NB4 (cell line): Measurements from ENCODE around the gene HLA-C.

ENCODE experiments used
- DNase-seq: peaks from one replicate; pipeline ENCODE4 v3.0.0; 2010; ENCODE audit warnings: low read depth
- H3K4me3 ChIP-seq: one replicate; pipeline ENCODE4 v1.5.1; 2011; ENCODE audit warnings: mild to moderate bottlenecking, low read depth, low read length, moderate library complexity
- CTCF ChIP-seq: IDR thresholded peaks from one replicate; pipeline ENCODE4 v1.5.1; 2012; ENCODE audit warnings: low read depth, low read length
- MAX ChIP-seq: IDR thresholded peaks from 2 replicates; pipeline ENCODE4 v1.6.1; 2011; ENCODE audit warnings: low read depth, low read length
- MYC ChIP-seq: IDR thresholded peaks from 2 replicates; pipeline ENCODE4 v1.6.1; 2011; ENCODE audit warnings: low read depth, low read length
- POLR2A ChIP-seq: IDR thresholded peaks from 2 replicates; pipeline ENCODE4 v1.6.1; 2011; ENCODE audit warnings: mild to moderate bottlenecking; ENCODE audit not compliant: insufficient read length; ENCODE audit errors: extremely low read depth

The HLA-C gene

GRCh38 chr6:31271641-31272357 lies at the start of gene HLA-C:
Gene HLA-C (minus strand): TSS chr6:31272092. CDS start chr6:31272071, 21 bp downstream.
- TF ChIP-seq POLR2A (no peak), MYC (peak; percentile 12; the same call in 1 of the 2 replicates), CTCF (no peak), MAX (no peak)
- DNase-seq = peak; percentile 95

GRCh38 chr6:31321005-31321707 lies 49.3 kb upstream of the HLA-C start:
- no peak for TF ChIP-seq CTCF
- no peak for TF ChIP-seq MYC
- no peak for TF ChIP-seq MAX
- no peak for TF ChIP-seq POLR2A
- DNase-seq = no peak
- H3K4me3 ChIP-seq = no peak overlapping the region

More at GRCh38 chr6:31271641-31272357, at the start of gene HLA-C:
- H3K4me3 ChIP-seq = peak within 1 kb of the TSS; percentile 58

GRCh38 chr6:31317036-31317435 lies 45.1 kb upstream of the HLA-C start:
- TF ChIP-seq POLR2A (no peak), MYC (no peak), CTCF (no peak), MAX (no peak)
- no peak overlapping the region for H3K4me3 ChIP-seq
- no peak for DNase-seq

- TF ChIP-seq MAX = no peak
- TF ChIP-seq POLR2A = no peak
- TF ChIP-seq CTCF = no peak
- no peak for TF ChIP-seq MYC
- no peak overlapping the region for H3K4me3 ChIP-seq
These were observed 37.7 kb upstream of the HLA-C start for GRCh38 chr6:31309641-31310040.

GRCh38 chr6:31308845-31309175 lies 36.9 kb upstream of the HLA-C start:
- H3K4me3 ChIP-seq = no peak overlapping the region
- no peak for DNase-seq
- no peak for TF ChIP-seq MYC
- TF ChIP-seq POLR2A = no peak
- TF ChIP-seq MAX = no peak
- TF ChIP-seq CTCF = no peak

More at GRCh38 chr6:31309641-31310040, 37.7 kb upstream of the HLA-C start:
- DNase-seq = no peak
